ENCODE results near the gene OST4.

OST4 gene

GRCh38 chr2:27050996-27051901, 20.2 kb downstream of the OST4 start, which contains the start of gene AGBL5:
TSS of gene AGBL5 (plus strand) at chr2:27051668. CDS start at chr2:27052959, 1,291 bp downstream.
- DNase-seq: peak; percentile 98 to 99

GRCh38 chr2:27050281-27050995, 21.0 kb downstream of the OST4 start:
- DNase-seq: peak; percentile 95

GRCh38 chr2:27049422-27050280, 21.8 kb downstream of the OST4 start:
- peak; percentile 57 to 63 for DNase-seq

- no peak for DNase-seq
These were observed 28.3 kb downstream of the OST4 start for GRCh38 chr2:27042985-27043634.

- DNase-seq: peak in 1 of 2 donors; percentile 39
These were observed 29.2 kb downstream of the OST4 start for GRCh38 chr2:27042159-27042661.

- DNase-seq: no peak
These were observed 29.7 kb downstream of the OST4 start for GRCh38 chr2:27041752-27042151.

GRCh38 chr2:27040282-27040681, 31.2 kb downstream of the OST4 start:
- no peak for DNase-seq

GRCh38 chr2:27039871-27040270, 31.6 kb downstream of the OST4 start:
- DNase-seq: no peak

GRCh38 chr2:27039426-27039825, 32.0 kb downstream of the OST4 start:
- DNase-seq: no peak

GRCh38 chr2:27038631-27039339, 32.7 kb downstream of the OST4 start:
- no peak for DNase-seq

GRCh38 chr2:27038012-27038411, 33.4 kb downstream of the OST4 start:
- no peak for DNase-seq

- DNase-seq: no peak
These were observed 38.1 kb downstream of the OST4 start for GRCh38 chr2:27033253-27033852.

- peak; percentile 78 for DNase-seq
These were observed 38.8 kb downstream of the OST4 start, which contains the start of gene TMEM214 for GRCh38 chr2:27032495-27033252. TSS of gene TMEM214 (plus strand) at chr2:27032965. CDS start at chr2:27033016, 51 bp downstream.

GRCh38 chr2:27029051-27029450, 42.4 kb downstream of the OST4 start:
- DNase-seq: no peak

- DNase-seq: no peak
These were observed 44.2 kb downstream of the OST4 start for GRCh38 chr2:27027211-27027651.

- no peak for DNase-seq
These were observed 45.3 kb downstream of the OST4 start for GRCh38 chr2:27025861-27026851.

GRCh38 chr2:27025281-27025800, 46.1 kb downstream of the OST4 start:
- DNase-seq: no peak

GRCh38 chr2:27024812-27025211, 46.6 kb downstream of the OST4 start:
- no peak for DNase-seq
